NCI-H748 treated with DMSO at 0.1 percent for 48 hours (cell line): Measurements from ENCODE around the gene PAXX.

ENCODE experiments used
- DNase-seq: peaks from one replicate; lab custom pipeline; 2025; lab: John Stamatoyannopoulos, UW

The PAXX gene

GRCh38 chr9:136953771-136954269, 38.4 kb upstream of the PAXX start:
- DNase-seq, result no peak

- DNase-seq, result no peak
Observed at GRCh38 chr9:136954270-136955083, 37.7 kb upstream of the PAXX start.

GRCh38 chr9:136955202-136955942, 36.9 kb upstream of the PAXX start:
- no peak for DNase-seq

GRCh38 chr9:136955943-136956335, 36.3 kb upstream of the PAXX start:
- no peak for DNase-seq

- no peak for DNase-seq
Observed at GRCh38 chr9:136956604-136957003, 35.6 kb upstream of the PAXX start.

- DNase-seq, result no peak
Observed at GRCh38 chr9:136957461-136957860, 34.8 kb upstream of the PAXX start.

GRCh38 chr9:136957901-136958300, 34.3 kb upstream of the PAXX start:
- DNase-seq, result no peak

- DNase-seq, result no peak
Observed at GRCh38 chr9:136958473-136958872, 33.7 kb upstream of the PAXX start.

- DNase-seq, result no peak
Observed at GRCh38 chr9:136958898-136959850, 33.0 kb upstream of the PAXX start.

GRCh38 chr9:136960212-136960937, 31.8 kb upstream of the PAXX start:
- no peak for DNase-seq

GRCh38 chr9:136960938-136961275, 31.3 kb upstream of the PAXX start:
- no peak for DNase-seq

- DNase-seq, result no peak
Observed at GRCh38 chr9:136961279-136962065, 30.8 kb upstream of the PAXX start.

GRCh38 chr9:136962163-136962562, 30.1 kb upstream of the PAXX start:
- DNase-seq, result no peak

- no peak for DNase-seq
Observed at GRCh38 chr9:136962701-136963248, 29.4 kb upstream of the PAXX start.

GRCh38 chr9:136963341-136963740, 28.9 kb upstream of the PAXX start:
- DNase-seq, result no peak

- DNase-seq, result no peak
Observed at GRCh38 chr9:136963751-136964150, 28.5 kb upstream of the PAXX start.

- DNase-seq, result peak; percentile 10
Observed at GRCh38 chr9:136964171-136964689, 28.0 kb upstream of the PAXX start.

- DNase-seq, result no peak
Observed at GRCh38 chr9:136964833-136965422, 27.3 kb upstream of the PAXX start.

- no peak for DNase-seq
Observed at GRCh38 chr9:136965771-136966484, 26.3 kb upstream of the PAXX start.
